VCaP (cell line): Measurements from ENCODE around the gene ITCH.
"Not testable (repeated sequence)": the region's sequence is repeated elsewhere in the genome, so short reads cannot be mapped to it uniquely, and the experiment has no call there.

Experiments used
- H3K27ac ChIP-seq: fragments of 450-650 bp; 2 replicates; pipeline ENCODE4 v1.5.1; 2017
- CTCF ChIP-seq: fragments of 450-650 bp; conservative IDR thresholded peaks from 2 replicates; pipeline ENCODE4 v1.5.1; 2017; ENCODE audit warnings: mild to moderate bottlenecking, moderate library complexity

The ITCH gene

GRCh38 chr20:34363062-34363464 lies at the start of gene ITCH:
TSS of gene ITCH (plus strand) at chr20:34363273. CDS start at chr20:34393812, 30,539 bp downstream.
- H3K27ac ChIP-seq, result peak within 1 kb of the TSS; percentile 89

GRCh38 chr20:34315236-34315635 lies 47.8 kb upstream of the ITCH start:
- TF ChIP-seq CTCF, result no peak
- no peak overlapping the region for H3K27ac ChIP-seq

More at GRCh38 chr20:34363062-34363464, at the start of gene ITCH:
- TF ChIP-seq CTCF, result no peak

- no peak for TF ChIP-seq CTCF
- H3K27ac ChIP-seq, result no peak overlapping the region
Measured at GRCh38 chr20:34316196-34316814, 46.8 kb upstream of the ITCH start.

- H3K27ac ChIP-seq, result no peak overlapping the region
- TF ChIP-seq CTCF, result no peak
Measured at GRCh38 chr20:34318609-34319443, 44.2 kb upstream of the ITCH start.

- no peak overlapping the region for H3K27ac ChIP-seq
- TF ChIP-seq CTCF, result no peak
Measured at GRCh38 chr20:34320861-34321260, 42.2 kb upstream of the ITCH start.

- H3K27ac ChIP-seq, result no peak overlapping the region
- TF ChIP-seq CTCF, result no peak
Measured at GRCh38 chr20:34322267-34323105, 40.6 kb upstream of the ITCH start.

GRCh38 chr20:34324541-34324940 lies 38.5 kb upstream of the ITCH start:
- no peak overlapping the region for H3K27ac ChIP-seq
- TF ChIP-seq CTCF, result no peak

- H3K27ac ChIP-seq, result not testable (repeated sequence)
Measured at GRCh38 chr20:34328207-34328606, 34.9 kb upstream of the ITCH start.
